Measurements from ENCODE around the gene SCGB1C1.

- TF ChIP-seq EP300 (IDR thresholded peaks at IDR 0.05) (no peak), CTCF (IDR thresholded peaks at IDR 0.05) (no peak)
Measured at GRCh38 chr11:203056-203944, 10.4 kb downstream of the SCGB1C1 start.
